Kidney glomerular epithelial cell (primary cell): ENCODE measurements around the gene HTR4.
"Not testable (repeated sequence)": the region's sequence is repeated elsewhere in the genome, so short reads cannot be mapped to it uniquely, and the experiment has no call there.

Experiments
- DNase-seq: peaks from one replicate; lab custom pipeline; 2025; lab: John Stamatoyannopoulos, UW

Gene HTR4

GRCh38 chr5:148653836-148654781 is at the start of gene HTR4:
Gene HTR4, minus strand, starts transcription at chr5:148654527. Its CDS starts 17,513 bp downstream, at chr5:148637014.
- no peak for DNase-seq

GRCh38 chr5:148702019-148702596 is 47.8 kb upstream of the HTR4 start:
- DNase-seq = no peak

GRCh38 chr5:148699028-148699427 is 44.7 kb upstream of the HTR4 start:
- no peak for DNase-seq

- no peak for DNase-seq
These were observed 43.5 kb upstream of the HTR4 start for GRCh38 chr5:148697809-148698196.

- DNase-seq = no peak
These were observed 43.0 kb upstream of the HTR4 start for GRCh38 chr5:148697180-148697808.

GRCh38 chr5:148696187-148697036 is 42.1 kb upstream of the HTR4 start:
- no peak for DNase-seq

GRCh38 chr5:148690945-148691344 is 36.6 kb upstream of the HTR4 start:
- DNase-seq = no peak

- no peak for DNase-seq
These were observed 34.5 kb upstream of the HTR4 start for GRCh38 chr5:148688787-148689186.

- no peak for DNase-seq
These were observed 33.5 kb upstream of the HTR4 start for GRCh38 chr5:148687871-148688270.

GRCh38 chr5:148687427-148687826 is 33.1 kb upstream of the HTR4 start:
- DNase-seq = no peak

GRCh38 chr5:148686660-148687059 is 32.3 kb upstream of the HTR4 start:
- no peak for DNase-seq

GRCh38 chr5:148685520-148686134 is 31.3 kb upstream of the HTR4 start:
- no peak for DNase-seq

GRCh38 chr5:148684528-148684927 is 30.2 kb upstream of the HTR4 start:
- no peak for DNase-seq

GRCh38 chr5:148683651-148684050 is 29.3 kb upstream of the HTR4 start:
- no peak for DNase-seq

- no peak for DNase-seq
These were observed 28.0 kb upstream of the HTR4 start for GRCh38 chr5:148682058-148683026.

GRCh38 chr5:148681157-148682057 is 27.1 kb upstream of the HTR4 start:
- no peak for DNase-seq

GRCh38 chr5:148673704-148674103 is 19.4 kb upstream of the HTR4 start:
- DNase-seq = not testable (repeated sequence)

GRCh38 chr5:148666353-148666752 is 12.0 kb upstream of the HTR4 start:
- no peak for DNase-seq

- DNase-seq = no peak
These were observed 11.1 kb upstream of the HTR4 start for GRCh38 chr5:148665431-148665830.
